Measurements from ENCODE around the gene NANOS2.
"Not testable (repeated sequence)": the region's sequence is repeated elsewhere in the genome, so short reads cannot be mapped to it uniquely, and the experiment has no call there.

NANOS2 gene

DNA sequence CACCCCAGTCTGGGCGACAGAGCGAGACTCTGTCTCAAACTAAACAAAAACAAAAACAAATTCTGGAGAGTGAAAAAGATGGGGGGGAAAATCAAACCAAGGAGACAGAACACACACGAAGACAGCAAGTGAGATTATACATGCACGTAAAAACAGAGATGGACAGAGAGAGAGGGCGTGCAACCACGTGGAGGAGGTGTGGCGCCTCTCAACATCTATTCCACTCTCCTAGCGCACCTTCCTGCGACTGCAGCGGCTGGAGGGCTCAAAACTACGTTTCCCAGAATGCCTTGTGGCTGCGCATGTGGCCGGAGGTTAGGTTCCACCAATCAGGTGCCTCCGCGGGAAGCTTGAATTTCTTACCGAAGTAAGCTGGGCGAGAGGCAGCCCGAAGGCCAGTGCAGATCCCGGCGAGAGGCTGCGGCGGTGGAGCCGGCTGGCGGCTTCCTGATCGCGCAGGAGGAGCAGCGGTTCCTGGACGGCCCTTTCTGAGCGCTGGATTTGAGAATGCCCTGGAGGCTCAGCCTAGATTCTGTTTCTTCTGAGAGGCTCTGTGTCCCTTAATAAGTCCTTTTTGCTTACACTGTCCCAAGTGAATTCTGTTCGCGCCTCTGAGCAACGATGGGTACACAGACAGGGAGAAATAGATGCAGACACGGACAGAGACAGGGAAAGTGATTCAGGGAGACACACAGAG, 13.1 kb upstream of the NANOS2 start:
- DNase-seq (ENCODE audit: low spot score): peak; percentile 97

GRCh38 chr19:45924891-45925447, 10.4 kb upstream of the NANOS2 start:
- DNase-seq (ENCODE audit: low spot score): no peak

DNA sequence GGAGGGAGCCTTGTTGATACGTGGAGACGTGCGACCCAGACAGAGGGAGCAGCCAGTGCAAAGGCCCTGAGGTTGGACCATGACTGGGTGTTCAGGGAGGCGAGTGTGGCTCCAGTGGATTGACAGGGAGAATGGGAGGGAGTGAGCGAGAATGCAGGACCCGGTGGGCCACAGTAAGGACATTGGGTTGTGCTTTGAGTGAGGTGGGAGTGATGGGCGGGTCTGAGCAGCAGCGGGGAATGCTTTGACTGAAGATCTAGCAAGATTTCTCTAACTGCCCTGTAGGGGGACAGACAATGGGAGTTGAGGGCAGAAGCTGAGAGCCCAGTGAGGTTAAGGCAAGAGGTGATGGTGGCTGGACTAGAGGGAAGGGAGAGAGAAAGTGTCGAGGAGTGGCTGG, 7.7 kb upstream of the NANOS2 start:
- peak; percentile 77 for DNase-seq (ENCODE audit: low spot score)

- DNase-seq (ENCODE audit: low spot score): no peak
Measured at GRCh38 chr19:45920458-45920857, 5.9 kb upstream of the NANOS2 start.

- DNase-seq (ENCODE audit: low spot score): no peak
Measured at GRCh38 chr19:45919678-45920077, 5.1 kb upstream of the NANOS2 start.

GRCh38 chr19:45918721-45919120, 4.1 kb upstream of the NANOS2 start:
- no peak for DNase-seq (ENCODE audit: low spot score)

- DNase-seq (ENCODE audit: low spot score): no peak
Measured at GRCh38 chr19:45917421-45918091, 3.0 kb upstream of the NANOS2 start.

- DNase-seq (ENCODE audit: low spot score): no peak
Measured at GRCh38 chr19:45911291-45911690, 3.3 kb downstream of the NANOS2 start.

DNA sequence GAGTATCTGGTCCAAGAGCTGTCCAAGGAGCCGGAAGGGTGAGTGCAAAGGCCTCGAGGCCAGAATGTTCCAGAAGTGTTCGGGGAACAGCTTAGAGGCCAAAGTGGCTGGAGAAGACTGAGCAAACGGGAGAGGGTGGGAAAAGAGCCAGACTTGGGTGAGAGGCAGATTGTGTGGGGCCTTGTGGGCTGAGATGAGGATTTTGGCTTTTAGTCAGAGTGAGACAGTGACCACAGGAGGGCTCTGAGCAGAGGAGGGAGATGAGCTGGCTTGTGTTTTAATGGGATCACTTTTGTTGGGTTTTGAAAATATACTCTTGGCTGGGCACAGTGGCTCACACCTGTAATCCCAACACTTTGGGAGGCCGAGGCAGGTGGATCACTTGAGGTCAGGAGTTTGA, 5.6 kb downstream of the NANOS2 start:
- DNase-seq (ENCODE audit: low spot score): no peak

DNA sequence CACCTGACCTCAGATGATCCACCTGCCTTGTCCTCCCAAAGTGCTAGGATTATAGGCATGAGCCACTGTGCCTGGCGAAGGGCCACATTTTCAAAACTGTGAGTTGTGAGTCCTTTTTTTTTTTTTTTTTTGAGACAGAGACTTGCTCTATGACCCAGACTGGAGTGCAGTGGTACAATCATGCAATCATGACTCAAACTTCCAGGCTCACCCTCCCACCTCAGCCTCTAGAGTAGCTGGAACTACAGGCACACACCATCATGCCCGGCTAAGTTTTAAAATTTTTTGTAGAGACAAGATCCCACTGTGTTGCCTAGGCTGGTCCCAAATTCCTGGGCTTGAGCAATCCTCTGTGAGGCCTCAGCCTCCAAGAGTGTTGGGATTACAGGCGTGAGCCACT, 8.4 kb downstream of the NANOS2 start:
- no peak for DNase-seq (ENCODE audit: low spot score)

GRCh38 chr19:45905011-45905410, 9.6 kb downstream of the NANOS2 start:
- no peak for DNase-seq (ENCODE audit: low spot score)

DNA sequence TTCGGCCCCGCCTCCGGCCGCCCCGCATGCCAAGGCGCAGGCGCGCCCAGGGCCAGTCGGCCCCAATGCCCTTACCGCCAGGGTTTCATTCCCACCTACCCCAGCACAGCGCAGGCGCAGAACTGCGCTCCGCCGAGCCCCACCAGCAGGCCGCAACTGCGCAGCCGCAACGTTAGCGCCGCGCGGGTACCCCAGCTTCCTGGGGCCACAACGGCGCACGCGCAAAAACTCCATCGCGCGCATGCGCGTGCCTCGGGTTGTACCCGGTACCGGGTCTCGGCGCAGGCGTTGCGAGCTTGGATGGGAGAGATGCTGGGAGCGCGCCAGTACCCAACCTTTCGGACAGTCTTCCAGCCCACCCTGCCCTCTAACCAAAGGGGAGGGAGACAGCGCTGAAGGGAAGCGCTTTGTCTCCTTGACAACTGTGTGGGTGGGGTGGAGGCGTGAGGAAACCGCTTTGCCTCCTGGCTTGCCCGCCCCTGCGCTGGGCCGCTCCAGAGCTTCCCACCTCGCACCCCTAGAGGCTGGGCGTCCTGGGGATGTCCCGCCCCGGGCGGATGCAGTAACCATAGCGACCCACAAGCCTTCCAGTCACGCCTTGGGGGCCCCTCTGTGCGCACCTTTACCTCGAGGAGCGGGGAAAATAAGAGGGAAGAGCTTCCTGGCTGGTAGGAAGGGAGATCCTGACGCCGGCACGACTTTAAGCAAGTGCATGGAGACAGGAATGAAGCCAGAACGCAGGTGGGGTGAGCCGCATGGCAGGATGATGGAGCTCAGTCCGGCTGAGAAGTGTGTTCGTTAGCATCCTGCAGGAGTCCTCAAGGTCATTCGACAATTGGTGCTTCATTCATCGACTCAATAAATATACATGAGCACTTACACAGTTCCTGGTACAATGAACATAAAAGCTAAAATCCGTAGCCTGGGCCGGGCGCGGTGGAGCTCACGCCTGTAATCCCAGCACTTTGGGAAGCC, 11.6 kb downstream of the NANOS2 start:
- peak; percentile 99 for DNase-seq (ENCODE audit: low spot score)

DNA sequence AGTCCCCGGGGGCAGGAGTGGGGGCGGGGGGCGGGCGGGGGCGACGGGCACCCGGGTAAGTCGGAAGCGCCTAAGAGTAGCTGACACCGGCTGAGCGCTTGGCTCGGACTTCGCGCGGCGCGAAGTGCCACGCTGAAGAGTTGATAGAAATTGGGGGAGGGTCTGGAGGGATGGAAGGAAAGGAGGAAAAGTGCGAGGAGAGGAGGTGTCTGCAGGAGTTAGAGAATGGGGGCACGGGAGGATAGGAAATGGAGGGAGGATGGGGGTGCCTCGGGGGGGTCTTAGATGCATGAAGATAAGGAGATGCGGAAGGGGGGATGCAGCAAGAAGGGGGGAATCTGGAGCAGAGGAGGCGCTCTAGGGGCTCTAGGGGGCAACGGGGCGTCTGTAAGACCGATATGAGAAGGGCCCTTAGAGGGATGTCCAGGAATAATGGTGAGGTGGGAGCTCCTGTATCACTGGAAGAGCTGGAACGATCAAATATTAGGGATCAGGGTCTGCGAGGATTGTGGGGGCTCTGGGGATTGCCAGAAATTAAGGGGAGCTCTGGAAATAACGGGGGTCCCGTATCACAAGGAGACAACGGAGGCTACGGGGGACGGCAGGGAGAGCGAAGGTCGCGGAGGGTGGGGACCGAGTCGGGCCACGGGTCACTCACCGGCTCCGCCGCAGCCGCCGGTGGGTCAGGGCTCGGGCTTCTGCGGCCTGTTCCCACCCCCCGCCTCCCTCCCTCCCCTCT, 12.5 kb downstream of the NANOS2 start, which contains the start of gene MYPOP:
MYPOP (minus strand) TSS at position 702 of the 739 bp plus-strand sequence. CDS start 840 bp downstream, outside the sequence.
- DNase-seq (ENCODE audit: low spot score): no peak

- no peak for DNase-seq (ENCODE audit: low spot score)
Measured at GRCh38 chr19:45901432-45901911, 13.1 kb downstream of the NANOS2 start.

DNA sequence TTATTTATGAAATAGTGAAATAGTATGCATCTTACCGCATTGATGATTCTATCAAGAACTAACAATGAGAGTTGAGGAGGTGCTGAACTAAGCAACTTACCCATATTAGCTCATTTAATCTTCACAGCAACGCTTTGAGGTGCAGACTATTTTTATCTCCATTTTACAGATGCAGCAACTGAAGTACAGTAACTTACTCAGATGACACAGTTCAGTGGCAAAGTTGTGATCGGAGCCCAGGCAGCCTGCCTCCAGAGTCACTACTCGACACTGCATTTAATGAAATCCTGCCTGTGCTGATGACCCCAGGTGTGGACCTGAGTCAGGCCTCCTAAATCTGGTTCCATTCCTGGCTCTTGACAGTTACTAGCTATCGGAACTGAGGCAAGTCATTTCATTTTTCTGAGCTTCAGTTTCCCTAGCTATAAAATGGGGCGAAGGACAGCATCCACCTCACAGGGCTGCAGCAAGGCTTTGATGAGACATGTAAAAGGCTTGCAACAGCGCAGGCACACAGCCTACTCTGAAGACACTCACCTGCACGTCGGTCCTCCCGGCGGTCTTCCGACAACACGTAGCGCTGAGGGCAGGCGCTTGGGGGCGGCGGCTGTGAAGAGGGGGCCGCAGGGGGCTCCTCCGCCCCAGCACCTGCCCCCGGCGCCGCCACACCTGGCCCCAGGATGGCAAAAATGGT, 13.7 kb downstream of the NANOS2 start:
- DNase-seq (ENCODE audit: low spot score): peak; percentile 40

DNA sequence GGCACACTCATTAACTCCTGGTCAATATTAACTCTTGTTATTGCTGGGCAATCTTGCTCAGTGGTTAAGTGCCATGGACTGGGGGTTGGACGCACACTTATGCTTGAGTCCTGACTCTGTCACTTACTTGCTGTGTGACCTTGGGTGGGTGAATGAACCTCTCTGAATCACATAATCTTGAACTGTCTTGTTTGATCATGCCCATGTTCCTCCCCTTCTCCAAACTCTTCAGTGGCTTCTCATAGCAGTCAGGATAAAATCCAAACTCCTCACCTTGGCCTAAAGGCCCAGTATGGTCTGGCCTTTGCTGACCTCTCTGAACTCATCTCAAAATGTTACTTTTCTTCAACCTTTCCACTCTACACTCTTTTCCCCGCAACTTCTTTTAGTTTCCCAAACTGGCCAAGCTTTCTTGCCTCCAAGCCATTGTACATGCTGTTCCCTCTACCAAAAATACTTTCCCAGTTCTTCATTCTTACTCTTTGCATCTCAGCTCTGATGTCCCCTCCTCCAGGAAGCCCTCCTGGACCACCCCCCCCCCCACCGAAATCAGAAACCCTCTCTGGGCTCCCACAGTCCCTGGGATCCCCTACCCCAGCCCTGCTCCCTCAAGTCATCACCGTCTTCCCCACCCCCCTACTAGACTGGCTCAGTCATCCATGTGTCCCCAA, 14.5 kb downstream of the NANOS2 start:
- DNase-seq (ENCODE audit: low spot score): no peak

GRCh38 chr19:45899253-45899652, 15.3 kb downstream of the NANOS2 start:
- DNase-seq (ENCODE audit: low spot score): no peak

DNA sequence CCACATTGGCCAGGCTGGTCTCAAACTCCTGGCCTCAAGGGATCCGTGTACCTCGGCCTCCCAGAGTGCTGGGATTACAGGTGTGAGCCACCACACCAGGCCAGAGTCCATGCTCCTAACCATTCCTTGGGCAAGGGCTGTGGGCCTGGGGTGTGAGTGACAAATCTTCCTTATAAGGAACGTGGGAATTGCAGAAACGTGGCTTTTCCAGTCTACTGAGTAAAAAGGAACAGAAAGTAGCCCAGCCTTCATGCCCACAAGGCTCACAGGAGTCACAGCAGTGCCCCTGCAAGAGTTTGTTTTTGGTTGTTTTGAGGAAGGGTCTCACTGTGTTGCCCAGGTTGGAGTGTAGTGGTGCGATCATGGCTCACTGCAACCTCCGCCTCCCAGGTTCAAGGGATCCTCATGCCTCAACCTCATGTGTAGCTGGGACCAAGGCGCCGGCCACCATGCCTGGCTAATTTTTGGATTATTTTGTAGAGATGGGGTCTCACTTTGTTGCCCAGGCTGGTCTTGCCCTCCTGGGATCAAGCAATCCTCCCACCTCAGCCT, 17.2 kb downstream of the NANOS2 start:
- no peak for DNase-seq (ENCODE audit: low spot score)

DNA sequence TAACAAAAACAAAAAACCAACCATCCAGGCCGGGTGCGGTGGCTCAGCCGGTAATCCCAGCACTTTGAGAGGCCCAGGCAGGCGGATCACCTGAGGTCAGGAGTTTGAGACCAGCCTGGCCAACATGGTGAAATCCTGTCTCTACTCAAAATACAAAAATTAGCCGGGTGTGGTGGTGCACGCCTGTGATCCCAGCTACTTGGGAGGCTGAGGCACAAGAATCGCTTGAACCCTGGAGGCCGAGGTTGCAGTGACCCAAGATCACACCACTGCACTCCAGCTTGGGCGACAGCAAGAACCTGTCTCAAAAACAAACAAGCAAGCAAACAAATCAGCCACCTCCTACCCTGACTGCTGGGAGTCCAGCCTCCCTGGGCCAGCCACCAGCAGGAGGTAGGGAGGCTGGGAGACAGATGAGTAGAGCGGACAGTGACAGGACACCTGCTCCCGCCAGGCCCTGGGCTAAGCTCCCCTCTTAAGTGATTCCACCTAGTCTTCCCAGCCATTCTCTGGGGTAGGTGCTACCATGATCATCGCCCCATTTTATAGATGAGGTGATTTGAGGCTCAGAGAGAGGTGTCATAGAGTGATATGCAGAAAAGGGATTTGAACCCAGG, 18.5 kb downstream of the NANOS2 start:
- DNase-seq (ENCODE audit: low spot score): not testable (repeated sequence)

Measured in NAMALWA (cell line).